Smooth muscle cell (in vitro differentiated cells): ENCODE measurements around the gene SOBP. TPM values are rescaled to one million over a fixed set of nuclear protein-coding genes. Genes with fewer than 3 reads are reported as not detected.

Source experiments
- DNase-seq: peaks from one replicate; lab custom pipeline; 2025; ENCODE audit not compliant: unreplicated experiment; lab: John Stamatoyannopoulos, UW
- H2AFZ ChIP-seq: fragments of 200-600 bp; sonication (generic); 2 replicates; pipeline ENCODE4 v1.6.0; 2016; ENCODE audit warnings: antibody characterized with exemption, low read depth, mild to moderate bottlenecking
- H3F3A ChIP-seq: fragments of 200-600 bp; sonication (generic); 2 replicates; pipeline ENCODE4 v1.6.0; 2017; ENCODE audit warnings: antibody characterized with exemption, low read depth
- H3K27ac ChIP-seq: fragments of 200-600 bp; sonication (generic); 2 replicates; pipeline ENCODE4 v1.5.1; 2016; ENCODE audit warnings: low read depth, mild to moderate bottlenecking
- H3K27me3 ChIP-seq: fragments of 200-600 bp; sonication (generic); 2 replicates; pipeline ENCODE4 v1.6.1; 2016; ENCODE audit warnings: low read depth, mild to moderate bottlenecking
- H3K36me3 ChIP-seq: fragments of 200-600 bp; sonication (generic); 2 replicates; pipeline ENCODE4 v1.5.1; 2016; ENCODE audit warnings: low read depth
- H3K4me1 ChIP-seq: fragments of 200-600 bp; sonication (generic); 2 replicates; pipeline ENCODE4 v1.5.1; 2016; ENCODE audit warnings: low read depth
- H3K4me2 ChIP-seq: fragments of 200-600 bp; sonication (generic); 2 replicates; pipeline ENCODE4 v1.6.0; 2016; ENCODE audit warnings: mild to moderate bottlenecking
- H3K4me3 ChIP-seq: fragments of 200-600 bp; sonication (generic); 2 replicates; pipeline ENCODE4 v1.5.1; 2016; ENCODE audit warnings: mild to moderate bottlenecking
- H3K79me2 ChIP-seq: fragments of 200-600 bp; sonication (generic); 2 replicates; pipeline ENCODE4 v1.6.0; 2016; ENCODE audit warnings: low read depth, mild to moderate bottlenecking
- H3K9ac ChIP-seq: fragments of 200-600 bp; sonication (generic); 2 replicates; pipeline ENCODE4 v1.6.0; 2016; ENCODE audit warnings: low read depth
- H3K9me3 ChIP-seq: fragments of 200-600 bp; sonication (generic); replicated peaks from 2 replicates; pipeline ENCODE4 v1.5.1; 2016; ENCODE audit warnings: low read depth
- H4K20me1 ChIP-seq: fragments of 200-600 bp; sonication (generic); 2 replicates; pipeline ENCODE4 v1.6.0; 2016; ENCODE audit warnings: low read depth
- CTCF ChIP-seq: fragments of 200-600 bp; sonication (generic); IDR thresholded peaks from 2 replicates; pipeline ENCODE4 v1.5.1; 2017; ENCODE audit warnings: borderline replicate concordance, mild to moderate bottlenecking, antibody characterized with exemption; ENCODE audit not compliant: insufficient read depth, poor library complexity, severe bottlenecking
- WGBS: methylation state at CpG from one replicate; pipeline ENCODE4 v1.1.7; 2016; ENCODE audit warnings: low lambda C conversion rate; 5-methylcytosine and 5-hydroxymethylcytosine counted together
- polyA plus RNA-seq: library from polyadenylated mRNA; unstranded; fragments of >200 nt; fragmentation: Nextera tagmentation; extraction: Ambion mirVana; gene quantifications from 2 replicates; pipeline ENCODE4 v1.2.1, GENCODE V29; 2016
- total RNA-seq: library from RNA; depleted of rRNA; stranded (reverse); fragments of >200 nt; gene quantifications from 2 replicates; pipeline ENCODE4 v1.2.3, GENCODE V29; 2014

Gene SOBP
- total and polyA plus RNA-seq, 2 experiments from 2014 or later: 0.67 to 4.0 TPM

GRCh38 chr6:107493158-107494057 is 3.5 kb downstream of the SOBP start:
- H3K9ac ChIP-seq: no peak overlapping the region
- no peak for TF ChIP-seq CTCF
- H3K27me3 ChIP-seq: peaks cover 10% of the 10 kb centered on the region
- H2AFZ ChIP-seq: peak overlapping the region; percentile 81
- H3K4me2 ChIP-seq: peak overlapping the region; percentile 96
- no peaks in the 10 kb centered on the region for H3K9me3 ChIP-seq
- peaks cover 4% of the 10 kb centered on the region for H3K79me2 ChIP-seq
- H3K27ac ChIP-seq: no peak overlapping the region
- no peak for DNase-seq
- WGBS: 26% methylated on average over 12 of the region's 12 CpGs
- peak overlapping the region; percentile 86 for H3K4me3 ChIP-seq
- H3K36me3 ChIP-seq: no peaks in the 10 kb centered on the region
- no peaks in the 10 kb centered on the region for H4K20me1 ChIP-seq
- H3K4me1 ChIP-seq: peaks cover 28% of the 10 kb centered on the region
- no peaks in the 10 kb centered on the region for H3F3A ChIP-seq

GRCh38 chr6:107495196-107495643 is 5.3 kb downstream of the SOBP start:
- Histone ChIP-seq H3K27ac (no peak overlapping the region), H3K4me1 (peaks cover 28% of the 10 kb centered on the region), H3K4me3 (no peak overlapping the region), H3K4me2 (peak overlapping the region; percentile 39), H3F3A (no peaks in the 10 kb centered on the region), H4K20me1 (no peaks in the 10 kb centered on the region), H3K9ac (no peak overlapping the region), H3K9me3 (no peaks in the 10 kb centered on the region), H3K36me3 (no peaks in the 10 kb centered on the region), H3K27me3 (peaks cover 6% of the 10 kb centered on the region), H3K79me2 (peaks cover 4% of the 10 kb centered on the region), H2AFZ (peak overlapping the region; percentile 42)
- 69% methylated on average over 7 of the region's 7 CpGs for WGBS
- no peak for TF ChIP-seq CTCF
- no peak for DNase-seq

GRCh38 chr6:107495971-107496370 is 6.1 kb downstream of the SOBP start:
- no peak for DNase-seq
- Histone ChIP-seq H3K9me3 (no peaks in the 10 kb centered on the region), H3K4me1 (peaks cover 28% of the 10 kb centered on the region), H3K79me2 (peaks cover 4% of the 10 kb centered on the region), H3K4me2 (no peak overlapping the region), H3K27me3 (no peaks in the 10 kb centered on the region), H2AFZ (no peak overlapping the region), H3K4me3 (no peak overlapping the region), H3F3A (no peaks in the 10 kb centered on the region), H3K36me3 (no peaks in the 10 kb centered on the region), H4K20me1 (no peaks in the 10 kb centered on the region), H3K27ac (no peak overlapping the region), H3K9ac (no peak overlapping the region)
- WGBS: 74% methylated on average over 2 of the region's 2 CpGs
- TF ChIP-seq CTCF: no peak
